Tibial nerve (tissue), 4 donors: ENCODE data around the gene RTP5. TPM values are rescaled to one million over a fixed set of nuclear protein-coding genes. Genes with fewer than 3 reads are reported as not detected.

Experiments used
- DNase-seq, 2 donors: peaks; one replicate each; pipeline ENCODE4 v3.0.0-alpha.2; 2019; ENCODE audit warnings: low spot score in 2 of 2
- H3K27ac ChIP-seq, 4 donors: fragments of 200-600 bp; sonication (generic) in 3 of 4; one replicate each; pipeline ENCODE4 v1.5.1; 2017 to 2019; ENCODE audit warnings: mild to moderate bottlenecking in 1 of 4
- H3K27me3 ChIP-seq, 2 donors: fragments of 200-600 bp; sonication (generic) in 1 of 2; one replicate each; pipeline versions ENCODE4 v1.5.1 to v1.6.0; 2017 to 2019
- H3K36me3 ChIP-seq, 3 donors: fragments of 200-600 bp; sonication (generic); one replicate each; pipeline ENCODE4 v1.5.1; 2018 to 2019
- H3K4me1 ChIP-seq, 4 donors: fragments of 200-600 bp; sonication (generic) in 3 of 4; one replicate each; pipeline ENCODE4 v1.5.1; 2017 to 2019
- H3K4me3 ChIP-seq, 4 donors: fragments of 200-600 bp; sonication (generic) in 3 of 4; one replicate each; pipeline ENCODE4 v1.5.1; 2017 to 2019; ENCODE audit warnings: mild to moderate bottlenecking in 1 of 4, moderate library complexity in 1 of 4
- H3K9me3 ChIP-seq, 4 donors: fragments of 200-600 bp; sonication (generic) in 3 of 4; one replicate each; pipeline ENCODE4 v1.5.1; 2017 to 2019
- EP300 ChIP-seq, 2 donors: sonication (generic); formaldehyde crosslinking; IDR thresholded peaks; one replicate each; pipeline ENCODE4 v1.6.1; 2017; ENCODE audit warnings: antibody characterized with exemption in 2 of 2, mild to moderate bottlenecking in 1 of 2
- POLR2A ChIP-seq, 2 donors: fragments of 450-650 bp; IDR thresholded peaks; one replicate each; pipeline ENCODE4 v1.6.1; 2017; ENCODE audit warnings: antibody characterized with exemption in 2 of 2, mild to moderate bottlenecking in 2 of 2, moderate library complexity in 2 of 2
- WGBS, 2 donors: methylation state at CpG; one replicate each; pipeline ENCODE4 v1.1.5; 2018; 5-methylcytosine and 5-hydroxymethylcytosine counted together
- total RNA-seq, 4 donors: library from RNA; depleted of rRNA; stranded (reverse); fragments of >200 nt; gene quantifications; one replicate each; pipeline ENCODE4 v1.1.0, GENCODE V29; 2016
- TF ChIP-seq, protein P1 (sequence below), 5 experiments: fragments of 200-600 bp in 3 of 5; fragments of 450-650 bp in 2 of 5; sonication (generic) in 3 of 5; IDR thresholded peaks; one replicate each; pipeline ENCODE4 v1.5.1; 2016 to 2019; ENCODE audit warnings: antibody characterized with exemption in 5 of 5, mild to moderate bottlenecking in 3 of 5, moderate library complexity in 2 of 5

The RTP5 gene
- total RNA-seq, 4 donors from 2014 or later: not detected

GRCh38 chr2:241842620-241843211 is 26.8 kb upstream of the RTP5 start:
- no peaks in the 10 kb centered on the region for H3K36me3 ChIP-seq
- peak; percentile 31 to 36 for DNase-seq
- H3K9me3 ChIP-seq: no peaks in the 10 kb centered on the region
- TF ChIP-seq POLR2A (IDR thresholded peaks at IDR 0.05) (no peak), EP300 (IDR thresholded peaks at IDR 0.05) (peak in 1 of 2 donors; percentile 53)
- peaks cover 0 to 6% of the 10 kb centered on the region in 2 donors for H3K27me3 ChIP-seq
- WGBS, 2 donors: 41 to 48% methylated on average over 29 of the region's 29 CpGs
- peak overlapping the region in 3 of 4 donors; percentile 8 to 57 (median 37) for H3K4me3 ChIP-seq
- H3K27ac ChIP-seq: peak overlapping the region; percentile 63 to 85 (median 78)
- H3K4me1 ChIP-seq: peaks cover 0 to 33% (median 16%) of the 10 kb centered on the region in 4 donors

- Histone ChIP-seq H3K4me3 (peak overlapping the region; percentile 16 to 57 (median 33)), H3K9me3 (no peaks in the 10 kb centered on the region), H3K36me3 (no peaks in the 10 kb centered on the region), H3K27ac (peak overlapping the region; percentile 63 to 85 (median 78)), H3K4me1 (peaks cover 0 to 33% (median 16%) of the 10 kb centered on the region in 4 donors), H3K27me3 (peaks cover 0 to 3% of the 10 kb centered on the region in 2 donors)
- 51 to 63% methylated on average over 18 to 33 of the region's 52 CpGs for WGBS, 2 donors
- TF ChIP-seq EP300 (IDR thresholded peaks at IDR 0.05): no peak
- TF ChIP-seq, protein P1, sequence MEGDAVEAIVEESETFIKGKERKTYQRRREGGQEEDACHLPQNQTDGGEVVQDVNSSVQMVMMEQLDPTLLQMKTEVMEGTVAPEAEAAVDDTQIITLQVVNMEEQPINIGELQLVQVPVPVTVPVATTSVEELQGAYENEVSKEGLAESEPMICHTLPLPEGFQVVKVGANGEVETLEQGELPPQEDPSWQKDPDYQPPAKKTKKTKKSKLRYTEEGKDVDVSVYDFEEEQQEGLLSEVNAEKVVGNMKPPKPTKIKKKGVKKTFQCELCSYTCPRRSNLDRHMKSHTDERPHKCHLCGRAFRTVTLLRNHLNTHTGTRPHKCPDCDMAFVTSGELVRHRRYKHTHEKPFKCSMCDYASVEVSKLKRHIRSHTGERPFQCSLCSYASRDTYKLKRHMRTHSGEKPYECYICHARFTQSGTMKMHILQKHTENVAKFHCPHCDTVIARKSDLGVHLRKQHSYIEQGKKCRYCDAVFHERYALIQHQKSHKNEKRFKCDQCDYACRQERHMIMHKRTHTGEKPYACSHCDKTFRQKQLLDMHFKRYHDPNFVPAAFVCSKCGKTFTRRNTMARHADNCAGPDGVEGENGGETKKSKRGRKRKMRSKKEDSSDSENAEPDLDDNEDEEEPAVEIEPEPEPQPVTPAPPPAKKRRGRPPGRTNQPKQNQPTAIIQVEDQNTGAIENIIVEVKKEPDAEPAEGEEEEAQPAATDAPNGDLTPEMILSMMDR (IDR thresholded peaks at IDR 0.05): no peak
- no peak for TF ChIP-seq POLR2A (IDR thresholded peaks at IDR 0.05)
- no peak for DNase-seq
Observed at GRCh38 chr2:241843321-241844065, 26.0 kb upstream of the RTP5 start.

DNA sequence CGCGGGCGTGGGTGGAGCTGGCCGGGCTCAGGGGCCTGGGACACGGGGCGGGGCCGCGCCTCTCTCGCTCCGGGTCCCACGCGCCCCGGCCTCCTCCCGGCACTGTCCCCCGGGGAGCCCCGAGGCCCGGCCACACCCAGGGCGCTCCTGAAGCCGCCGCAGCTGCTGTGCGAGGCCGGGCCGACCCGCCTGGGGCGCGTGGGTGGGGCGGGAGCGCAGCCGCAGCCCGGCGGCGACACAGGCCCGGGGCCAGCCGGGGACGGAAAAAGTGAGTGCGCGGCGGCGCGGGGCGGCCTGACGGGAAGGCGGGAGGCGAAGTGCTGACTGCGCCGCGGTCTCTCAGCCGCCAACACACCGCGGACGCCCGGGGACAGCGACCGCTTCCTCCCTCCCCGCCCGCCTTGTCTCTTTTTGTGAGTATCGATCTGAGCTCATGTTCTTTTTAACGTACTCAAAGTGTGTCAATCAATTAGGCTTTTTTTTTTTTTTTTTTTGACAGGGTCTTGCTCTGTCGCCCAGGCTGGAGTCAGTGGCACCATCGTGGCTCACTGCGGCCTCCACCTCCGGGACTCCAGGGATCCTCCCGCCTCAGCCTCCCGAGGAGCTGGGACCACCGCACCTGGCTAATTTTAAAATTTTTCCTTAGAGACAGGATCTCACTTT is 25.3 kb upstream of the RTP5 start:
- peak overlapping the region; percentile 63 to 85 (median 78) for H3K27ac ChIP-seq
- no peaks in the 10 kb centered on the region for H3K36me3 ChIP-seq
- WGBS, 2 donors: 9 to 11% methylated on average over 36 to 42 of the region's 65 CpGs
- peak; percentile 37 to 62 for DNase-seq
- TF ChIP-seq EP300 (IDR thresholded peaks at IDR 0.05) (peak in 1 of 2 donors; percentile 67), POLR2A (IDR thresholded peaks at IDR 0.05) (no peak)
- TF ChIP-seq, protein P1 (IDR thresholded peaks at IDR 0.05): peak in 4 of 5 experiments; percentile 11 to 61 (median 37)
- H3K4me1 ChIP-seq: peaks cover 0 to 33% (median 16%) of the 10 kb centered on the region in 4 donors
- H3K9me3 ChIP-seq: no peaks in the 10 kb centered on the region
- peaks cover 0 to 3% of the 10 kb centered on the region in 2 donors for H3K27me3 ChIP-seq
- H3K4me3 ChIP-seq: peak overlapping the region; percentile 29 to 57 (median 42)

- H3K27ac ChIP-seq: peak overlapping the region; percentile 63 to 85 (median 78)
- TF ChIP-seq POLR2A (IDR thresholded peaks at IDR 0.05) (no peak), EP300 (IDR thresholded peaks at IDR 0.05) (no peak)
- TF ChIP-seq, protein P1 (IDR thresholded peaks at IDR 0.05): no peak
- H3K36me3 ChIP-seq: no peaks in the 10 kb centered on the region
- peaks cover 0 to 3% of the 10 kb centered on the region in 2 donors for H3K27me3 ChIP-seq
- no peak for DNase-seq
- no peaks in the 10 kb centered on the region for H3K9me3 ChIP-seq
- 73 to 79% methylated on average over 25 to 37 of the region's 37 CpGs for WGBS, 2 donors
- H3K4me3 ChIP-seq: peak overlapping the region; percentile 29 to 57 (median 42)
- peaks cover 0 to 33% (median 16%) of the 10 kb centered on the region in 4 donors for H3K4me1 ChIP-seq
Observed at GRCh38 chr2:241844831-241845578, 24.5 kb upstream of the RTP5 start.

GRCh38 chr2:241846406-241846805 is 23.1 kb upstream of the RTP5 start:
- Histone ChIP-seq H3K36me3 (no peaks in the 10 kb centered on the region), H3K4me3 (no peak overlapping the region), H3K9me3 (no peaks in the 10 kb centered on the region), H3K4me1 (peaks cover 0 to 33% (median 16%) of the 10 kb centered on the region in 4 donors), H3K27ac (no peak overlapping the region), H3K27me3 (peaks cover 0 to 3% of the 10 kb centered on the region in 2 donors)
- TF ChIP-seq POLR2A (IDR thresholded peaks at IDR 0.05) (no peak), EP300 (IDR thresholded peaks at IDR 0.05) (no peak)
- TF ChIP-seq, protein P1 (IDR thresholded peaks at IDR 0.05): no peak
- no peak for DNase-seq
- 74 to 77% methylated on average over 22 of the region's 22 CpGs for WGBS, 2 donors
